Breast epithelium (tissue), 4 donors: ENCODE measurements around the gene RETREG1. TPM values are rescaled to one million over a fixed set of nuclear protein-coding genes. Genes with fewer than 3 reads are reported as not detected.
"Not testable (repeated sequence)": the region's sequence is repeated elsewhere in the genome, so short reads cannot be mapped to it uniquely, and the experiment has no call there.

Experiments used
- DNase-seq, 2 donors: peaks; one replicate each; pipeline ENCODE4 v3.0.0-alpha.2; 2019; ENCODE audit warnings: low spot score in 2 of 2
- H3K27ac ChIP-seq, 2 donors: fragments of 200-600 bp; sonication (generic) in 1 of 2; one replicate each; pipeline ENCODE4 v1.5.1; 2016 to 2019; ENCODE audit warnings: mild to moderate bottlenecking in 1 of 2
- H3K27me3 ChIP-seq, 2 donors: fragments of 200-600 bp; sonication (generic) in 1 of 2; one replicate each; pipeline versions ENCODE4 v1.5.1 to v1.6.0; 2017 to 2019; ENCODE audit warnings: control low read depth in 1 of 2, mild to moderate bottlenecking in 1 of 2
- H3K36me3 ChIP-seq: fragments of 200-600 bp; one replicate; pipeline ENCODE4 v1.5.1; 2019
- H3K4me1 ChIP-seq, 2 donors: fragments of 200-600 bp; sonication (generic); one replicate each; pipeline ENCODE4 v1.5.1; 2016 to 2019; ENCODE audit warnings: control low read depth in 1 of 2
- H3K4me3 ChIP-seq, 3 donors: fragments of 200-600 bp; sonication (generic); 1 replicate in 2 of 3; 2 replicates in 1 of 3; pipeline ENCODE4 v1.5.1; 2016 to 2019; ENCODE audit warnings: mild to moderate bottlenecking in 3 of 3, moderate library complexity in 2 of 3
- H3K9me3 ChIP-seq, 2 donors: fragments of 200-600 bp; sonication (generic) in 1 of 2; one replicate each; pipeline ENCODE4 v1.5.1; 2016 to 2019; ENCODE audit warnings: control low read depth in 1 of 2
- POLR2A ChIP-seq: fragments of 450-650 bp; IDR thresholded peaks from one replicate; pipeline ENCODE4 v1.6.1; 2016; ENCODE audit warnings: antibody characterized with exemption, mild to moderate bottlenecking, moderate library complexity
- POLR2AphosphoS5 ChIP-seq, 3 donors: sonication (generic); formaldehyde crosslinking; IDR thresholded peaks; one replicate each; pipeline ENCODE4 v1.6.1; 2017; ENCODE audit warnings: antibody characterized with exemption in 3 of 3
- intact Hi-C: fragments of 100-400 bp; cut with DNase I; formaldehyde crosslinking; loops from one replicate; pipeline ENCODE4 v1.15.1; 2023; ENCODE audit warnings: low total_unique reads
- total RNA-seq, 3 donors: library from RNA; depleted of rRNA; stranded (reverse); fragments of >200 nt; gene quantifications; one replicate each; pipeline ENCODE4 v1.1.0, GENCODE V29; 2016
- TF ChIP-seq, protein P1 (sequence below), 3 donors: fragments of 450-650 bp; IDR thresholded peaks; one replicate each; pipeline ENCODE4 v1.5.1; 2016 to 2017; ENCODE audit warnings: antibody characterized with exemption in 3 of 3, mild to moderate bottlenecking in 3 of 3, moderate library complexity in 3 of 3

Gene RETREG1
- total RNA-seq, 3 donors from 2014 or later, result 27.1 to 51.5 (median 37.7) TPM

DNA sequence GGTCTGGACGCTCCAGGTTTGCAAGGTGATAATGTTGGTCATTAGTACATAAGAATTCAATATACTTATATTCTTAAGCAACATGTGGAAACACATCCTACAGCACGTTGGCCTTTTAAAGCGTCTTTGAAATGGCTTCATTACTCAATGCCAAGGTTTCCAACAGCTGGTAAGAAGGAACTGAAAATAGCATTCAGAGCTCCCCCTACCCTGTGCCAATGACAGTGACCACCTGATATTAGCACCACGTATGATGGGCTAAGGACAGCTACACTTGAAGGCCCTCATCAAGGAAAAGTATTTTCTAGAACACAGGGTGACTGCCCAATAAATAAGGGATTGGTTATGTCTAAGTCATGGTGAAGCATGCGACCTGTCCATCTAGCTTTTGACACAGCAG lies 161.1 kb downstream of the RETREG1 start:
- Histone ChIP-seq H3K4me1 (no peaks in the 10 kb centered on the region), H3K27ac (peak overlapping the region in 1 of 2 donors; percentile 48), H3K9me3 (no peaks in the 10 kb centered on the region), H3K27me3 (no peaks in the 10 kb centered on the region), H3K36me3 (peaks cover 5% of the 10 kb centered on the region), H3K4me3 (no peak overlapping the region)
- TF ChIP-seq, protein P1, sequence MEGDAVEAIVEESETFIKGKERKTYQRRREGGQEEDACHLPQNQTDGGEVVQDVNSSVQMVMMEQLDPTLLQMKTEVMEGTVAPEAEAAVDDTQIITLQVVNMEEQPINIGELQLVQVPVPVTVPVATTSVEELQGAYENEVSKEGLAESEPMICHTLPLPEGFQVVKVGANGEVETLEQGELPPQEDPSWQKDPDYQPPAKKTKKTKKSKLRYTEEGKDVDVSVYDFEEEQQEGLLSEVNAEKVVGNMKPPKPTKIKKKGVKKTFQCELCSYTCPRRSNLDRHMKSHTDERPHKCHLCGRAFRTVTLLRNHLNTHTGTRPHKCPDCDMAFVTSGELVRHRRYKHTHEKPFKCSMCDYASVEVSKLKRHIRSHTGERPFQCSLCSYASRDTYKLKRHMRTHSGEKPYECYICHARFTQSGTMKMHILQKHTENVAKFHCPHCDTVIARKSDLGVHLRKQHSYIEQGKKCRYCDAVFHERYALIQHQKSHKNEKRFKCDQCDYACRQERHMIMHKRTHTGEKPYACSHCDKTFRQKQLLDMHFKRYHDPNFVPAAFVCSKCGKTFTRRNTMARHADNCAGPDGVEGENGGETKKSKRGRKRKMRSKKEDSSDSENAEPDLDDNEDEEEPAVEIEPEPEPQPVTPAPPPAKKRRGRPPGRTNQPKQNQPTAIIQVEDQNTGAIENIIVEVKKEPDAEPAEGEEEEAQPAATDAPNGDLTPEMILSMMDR (IDR thresholded peaks at IDR 0.05), result no peak
- TF ChIP-seq POLR2A (no peak), POLR2AphosphoS5 (IDR thresholded peaks at IDR 0.05) (no peak)
- intact Hi-C loops, result no loop called here
- DNase-seq, result no peak

DNA sequence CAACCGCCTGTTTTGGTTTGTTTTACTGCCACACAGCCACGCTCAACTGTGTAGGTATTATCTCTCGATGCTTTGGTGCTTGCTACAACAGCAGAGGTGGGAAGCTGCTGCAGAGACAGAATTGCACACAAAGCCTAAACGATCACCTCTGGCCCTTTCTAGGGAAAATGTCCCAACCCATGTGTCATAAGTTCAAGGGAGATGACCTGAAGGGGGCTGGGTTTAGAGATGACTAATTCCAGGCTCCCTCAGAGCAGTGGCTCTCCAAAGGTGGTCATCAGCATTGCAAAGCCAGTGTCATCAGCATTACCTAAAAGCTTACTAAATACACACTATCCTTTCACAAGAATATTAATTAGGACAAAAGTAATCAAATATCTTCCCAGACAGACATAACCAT lies 162.1 kb downstream of the RETREG1 start:
- TF ChIP-seq POLR2AphosphoS5 (IDR thresholded peaks at IDR 0.05), result no peak
- Histone ChIP-seq H3K9me3 (no peaks in the 10 kb centered on the region), H3K4me3 (no peak overlapping the region), H3K27me3 (no peaks in the 10 kb centered on the region), H3K27ac (no peak overlapping the region), H3K4me1 (no peaks in the 10 kb centered on the region), H3K36me3 (peaks cover under 1% of the 10 kb centered on the region)
- DNase-seq, result no peak
- intact Hi-C loops, result no loop called here

DNA sequence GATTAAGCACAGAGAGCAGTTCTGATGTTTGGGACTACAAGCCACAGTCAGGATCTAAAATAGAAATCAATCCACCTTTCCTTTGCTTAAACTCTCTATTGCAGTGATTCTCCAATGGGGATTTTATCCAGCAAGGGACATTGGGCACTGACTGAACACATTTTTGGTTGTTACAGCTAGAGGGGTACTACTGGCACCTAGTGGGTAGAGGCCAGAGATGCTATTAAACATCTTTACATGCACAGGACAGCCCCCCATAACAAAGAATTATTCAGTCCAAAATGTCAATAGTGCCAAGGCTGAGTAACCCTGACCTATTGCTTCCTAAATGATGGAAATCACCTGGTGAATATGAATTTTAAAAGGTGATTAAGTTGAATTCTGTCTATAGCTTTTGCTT lies 163.2 kb downstream of the RETREG1 start:
- Histone ChIP-seq H3K4me1 (no peaks in the 10 kb centered on the region), H3K27ac (no peak overlapping the region), H3K9me3 (no peaks in the 10 kb centered on the region), H3K36me3 (no peaks in the 10 kb centered on the region), H3K4me3 (no peak overlapping the region), H3K27me3 (no peaks in the 10 kb centered on the region)
- DNase-seq, result no peak
- TF ChIP-seq POLR2AphosphoS5 (IDR thresholded peaks at IDR 0.05) (no peak), POLR2A (no peak)
- TF ChIP-seq, protein P1 (IDR thresholded peaks at IDR 0.05), result no peak
- intact Hi-C loops, result no loop called here

DNA sequence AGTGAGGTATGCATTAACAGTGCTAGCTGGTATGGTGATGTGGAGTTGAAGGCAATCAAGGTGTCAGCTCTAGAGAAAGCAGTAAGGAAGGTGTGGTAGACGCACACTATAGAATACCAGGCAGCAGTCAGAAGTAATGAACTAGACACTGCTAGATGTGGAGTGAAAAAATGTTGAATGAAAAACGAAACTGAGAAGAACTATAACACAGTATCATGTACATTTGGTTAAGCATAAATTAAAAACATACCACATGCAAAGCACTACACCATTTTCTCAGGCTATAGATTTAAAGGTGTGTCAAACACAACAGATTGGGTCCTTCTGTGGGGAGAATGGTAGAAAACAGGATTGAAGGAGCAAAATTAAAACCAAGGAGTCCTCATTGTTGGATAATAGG lies 166.6 kb downstream of the RETREG1 start:
- H3K27ac ChIP-seq, result no peak overlapping the region
- intact Hi-C loops, result no loop called here
- DNase-seq, result no peak
- TF ChIP-seq POLR2A, result no peak
- TF ChIP-seq, protein P1 (IDR thresholded peaks at IDR 0.05), result no peak
- TF ChIP-seq POLR2AphosphoS5 (IDR thresholded peaks at IDR 0.05), result no peak
- H3K4me3 ChIP-seq, result no peak overlapping the region
- no peaks in the 10 kb centered on the region for H3K9me3 ChIP-seq
- H3K36me3 ChIP-seq, result no peaks in the 10 kb centered on the region
- H3K27me3 ChIP-seq, result no peaks in the 10 kb centered on the region
- no peaks in the 10 kb centered on the region for H3K4me1 ChIP-seq

DNA sequence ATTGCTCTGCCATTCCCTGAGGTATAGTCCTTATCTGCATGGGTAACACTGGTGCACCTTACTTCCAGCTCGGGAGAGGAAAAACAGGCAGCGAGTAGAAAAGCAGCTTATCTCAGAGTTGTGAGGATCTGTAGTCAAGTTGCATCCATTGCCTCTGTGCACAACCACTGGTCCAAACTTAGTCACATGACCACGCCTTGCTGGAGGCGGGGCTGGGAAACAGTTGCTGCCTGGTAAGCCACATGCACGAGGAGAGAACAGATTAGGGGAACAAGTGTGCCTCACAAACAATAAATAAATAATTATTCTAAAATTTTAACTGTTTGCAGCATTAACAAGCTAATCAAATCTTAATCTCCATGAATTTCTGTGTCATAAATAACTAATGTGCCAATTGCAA lies 169.8 kb downstream of the RETREG1 start:
- Histone ChIP-seq H3K4me3 (no peak overlapping the region), H3K36me3 (no peaks in the 10 kb centered on the region), H3K4me1 (no peaks in the 10 kb centered on the region), H3K9me3 (no peaks in the 10 kb centered on the region), H3K27ac (no peak overlapping the region), H3K27me3 (no peaks in the 10 kb centered on the region)
- intact Hi-C loops, result no loop called here
- TF ChIP-seq, protein P1 (IDR thresholded peaks at IDR 0.05), result no peak
- TF ChIP-seq POLR2A (no peak), POLR2AphosphoS5 (IDR thresholded peaks at IDR 0.05) (no peak)
- no peak for DNase-seq

DNA sequence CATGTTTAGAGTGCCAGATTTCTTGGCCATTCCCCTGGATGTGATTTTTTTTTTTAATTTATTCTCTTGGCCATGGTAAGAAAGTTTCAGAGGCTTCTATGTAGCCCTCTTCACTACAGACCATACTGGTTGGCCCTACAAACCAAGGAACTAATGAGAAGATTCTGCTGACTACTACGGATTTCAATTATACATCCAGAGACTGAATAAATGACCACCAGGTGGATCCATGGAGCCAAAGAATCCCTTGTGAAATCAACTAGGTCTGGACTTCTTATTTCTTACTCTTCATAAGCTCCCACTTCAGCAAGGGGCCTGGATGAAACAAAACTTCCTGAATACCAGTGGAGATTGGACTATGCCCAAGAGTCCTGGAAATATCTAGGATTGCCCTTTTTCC lies 178.8 kb downstream of the RETREG1 start:
- H3K9me3 ChIP-seq, result no peaks in the 10 kb centered on the region
- H3K36me3 ChIP-seq, result no peaks in the 10 kb centered on the region
- H3K27ac ChIP-seq, result no peak overlapping the region
- H3K4me3 ChIP-seq, result no peak overlapping the region
- no peak for TF ChIP-seq POLR2A
- TF ChIP-seq POLR2AphosphoS5 (IDR thresholded peaks at IDR 0.05), result no peak
- TF ChIP-seq, protein P1 (IDR thresholded peaks at IDR 0.05), result no peak
- no peaks in the 10 kb centered on the region for H3K27me3 ChIP-seq
- no peak for DNase-seq
- H3K4me1 ChIP-seq, result no peaks in the 10 kb centered on the region
- intact Hi-C loops, result no loop called here

DNA sequence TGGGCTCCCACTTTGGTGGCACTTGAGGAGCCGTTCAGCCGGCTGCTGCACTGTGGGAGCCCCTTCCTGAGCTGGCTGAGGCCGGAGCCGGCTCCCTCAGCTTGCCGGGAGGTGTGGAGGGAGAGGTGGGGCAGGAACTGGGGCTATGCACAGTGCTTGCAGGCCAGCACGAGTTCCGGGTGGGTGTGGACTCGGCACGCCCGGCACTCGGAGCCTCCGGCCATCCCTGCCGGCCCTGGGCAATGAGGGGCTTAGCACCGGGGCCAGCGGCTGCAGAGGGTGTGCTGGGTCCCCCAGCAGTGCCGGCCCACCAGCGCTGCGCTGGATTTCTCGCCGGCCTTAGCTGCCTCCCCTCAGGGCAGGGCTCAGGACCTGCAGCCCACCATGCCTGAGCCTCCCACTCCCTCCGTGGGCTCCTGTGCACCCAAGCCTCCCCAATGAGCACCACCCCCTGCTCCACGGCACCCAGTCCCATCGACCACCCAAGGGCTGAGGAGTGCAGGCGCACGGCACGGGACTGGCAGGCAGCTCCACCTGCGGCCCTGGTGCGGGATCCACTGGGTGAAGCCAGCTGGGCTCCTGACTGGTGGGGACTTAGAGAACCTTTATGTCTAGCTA lies 180.6 kb downstream of the RETREG1 start:
- H3K36me3 ChIP-seq, H3K27ac ChIP-seq, H3K9me3 ChIP-seq, H3K4me1 ChIP-seq, DNase-seq, intact Hi-C loops, H3K4me3 ChIP-seq, H3K27me3 ChIP-seq: not testable (repeated sequence)
